Stimulated activated naive CD8-positive, alpha-beta T cell treated with anti-CD3 and anti-CD28 coated beads, Interleukin-15, amount 100 ng/mL, for 72 hours (primary cell): ENCODE measurements around the gene SOCS7.
A peak's percentile ranks its signal among the peaks of the same experiment; 100 is the strongest.

Source experiments
- ATAC-seq: fragments of 150-1000 bp; cut with Tn5 transposase; 2 replicates; pipeline ENCODE4 v1.10.0; 2021; ENCODE audit warnings: mild to moderate bottlenecking, moderate library complexity
- DNase-seq, 2 donors: peaks; one replicate each; pipeline ENCODE4 v3.0.0; 2021 to 2022
- H3K27ac Mint-ChIP-seq, 2 donors: one replicate each; pipeline ENCODE4 v1.8.0; 2022; ENCODE audit warnings: mild to moderate bottlenecking in 2 of 2, mixed read lengths in 2 of 2, moderate library complexity in 2 of 2
- H3K27me3 Mint-ChIP-seq: one replicate; pipeline ENCODE4 v1.8.0; 2022; ENCODE audit warnings: mixed read lengths
- H3K4me1 Mint-ChIP-seq: one replicate; pipeline ENCODE4 v1.8.0; 2022; ENCODE audit warnings: mild to moderate bottlenecking, mixed read lengths
- H3K4me3 Mint-ChIP-seq, 2 donors: one replicate each; pipeline ENCODE4 v1.8.0; 2022; ENCODE audit warnings: mild to moderate bottlenecking in 2 of 2, mixed read lengths in 2 of 2, moderate library complexity in 1 of 2
- H3K9me3 Mint-ChIP-seq, 2 donors: one replicate each; pipeline ENCODE4 v1.8.0; 2022; ENCODE audit warnings: mixed read lengths in 2 of 2

Gene SOCS7

DNA sequence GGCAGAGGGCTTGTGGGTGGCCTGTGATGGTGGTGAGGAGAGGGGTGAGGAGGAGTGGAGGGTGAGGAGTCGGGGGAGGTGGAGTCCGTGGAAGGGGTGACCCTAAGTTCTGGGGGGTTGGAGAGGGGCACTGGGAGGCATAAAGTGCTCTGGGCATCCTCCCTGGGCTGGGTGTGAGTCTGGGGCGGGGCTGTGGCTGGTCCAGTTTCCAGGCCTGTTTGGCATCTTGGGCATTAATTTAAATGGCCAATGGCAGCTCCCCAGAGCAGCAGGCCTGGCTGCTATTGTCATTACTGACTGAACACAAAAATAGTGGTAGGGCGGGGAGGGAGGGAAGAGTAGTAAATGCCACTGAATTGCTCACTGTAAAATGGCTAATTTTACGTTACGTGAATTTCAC lies 68.9 kb downstream of the SOCS7 start:
- peak overlapping the region in 1 of 2 donors; percentile 27 for H3K27ac Mint-ChIP-seq
- H3K27me3 Mint-ChIP-seq: peaks cover 100% of the 10 kb centered on the region
- no peak for DNase-seq
- no peak for ATAC-seq
- H3K4me1 Mint-ChIP-seq: peaks cover 61% of the 10 kb centered on the region
- H3K4me3 Mint-ChIP-seq: no peak overlapping the region
- no peaks in the 10 kb centered on the region for H3K9me3 Mint-ChIP-seq

DNA sequence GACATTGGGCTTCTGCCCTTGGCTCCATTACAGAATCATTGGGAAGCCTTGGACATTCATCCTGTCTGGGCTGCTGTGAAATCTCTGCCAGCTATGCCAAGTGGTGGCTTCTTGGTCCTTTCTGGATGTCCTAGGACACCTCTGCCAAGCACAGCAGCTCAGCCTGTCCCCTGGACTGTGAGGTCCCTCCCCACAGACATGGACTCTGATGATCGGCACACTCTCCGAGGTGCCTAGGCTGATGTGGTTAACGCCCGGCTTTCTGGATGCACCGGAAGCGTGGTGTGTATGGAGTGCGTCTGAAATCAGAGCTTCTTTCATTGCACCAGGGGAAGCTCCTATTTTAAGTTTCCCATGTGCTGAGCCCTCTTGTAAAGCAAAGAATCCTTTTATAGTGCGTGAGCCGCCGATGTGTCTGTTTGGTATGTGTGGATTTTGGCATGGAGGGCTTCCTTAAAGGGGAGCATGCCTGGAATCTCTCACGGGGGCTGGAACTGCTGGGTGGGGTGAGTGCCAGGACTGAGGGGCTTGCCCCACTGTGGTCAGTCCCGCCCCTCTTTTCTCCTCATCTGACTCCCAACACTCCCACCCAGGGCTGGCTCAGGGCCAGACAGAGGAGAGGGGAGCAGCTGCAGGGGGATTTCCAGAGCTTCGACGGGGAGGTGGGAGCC lies 69.7 kb downstream of the SOCS7 start:
- ATAC-seq (no peak), DNase-seq (no peak)
- peaks cover 55% of the 10 kb centered on the region for H3K4me1 Mint-ChIP-seq
- H3K4me3 Mint-ChIP-seq: no peak overlapping the region
- H3K9me3 Mint-ChIP-seq: no peaks in the 10 kb centered on the region
- H3K27ac Mint-ChIP-seq: no peak overlapping the region
- H3K27me3 Mint-ChIP-seq: peaks cover 98% of the 10 kb centered on the region

DNA sequence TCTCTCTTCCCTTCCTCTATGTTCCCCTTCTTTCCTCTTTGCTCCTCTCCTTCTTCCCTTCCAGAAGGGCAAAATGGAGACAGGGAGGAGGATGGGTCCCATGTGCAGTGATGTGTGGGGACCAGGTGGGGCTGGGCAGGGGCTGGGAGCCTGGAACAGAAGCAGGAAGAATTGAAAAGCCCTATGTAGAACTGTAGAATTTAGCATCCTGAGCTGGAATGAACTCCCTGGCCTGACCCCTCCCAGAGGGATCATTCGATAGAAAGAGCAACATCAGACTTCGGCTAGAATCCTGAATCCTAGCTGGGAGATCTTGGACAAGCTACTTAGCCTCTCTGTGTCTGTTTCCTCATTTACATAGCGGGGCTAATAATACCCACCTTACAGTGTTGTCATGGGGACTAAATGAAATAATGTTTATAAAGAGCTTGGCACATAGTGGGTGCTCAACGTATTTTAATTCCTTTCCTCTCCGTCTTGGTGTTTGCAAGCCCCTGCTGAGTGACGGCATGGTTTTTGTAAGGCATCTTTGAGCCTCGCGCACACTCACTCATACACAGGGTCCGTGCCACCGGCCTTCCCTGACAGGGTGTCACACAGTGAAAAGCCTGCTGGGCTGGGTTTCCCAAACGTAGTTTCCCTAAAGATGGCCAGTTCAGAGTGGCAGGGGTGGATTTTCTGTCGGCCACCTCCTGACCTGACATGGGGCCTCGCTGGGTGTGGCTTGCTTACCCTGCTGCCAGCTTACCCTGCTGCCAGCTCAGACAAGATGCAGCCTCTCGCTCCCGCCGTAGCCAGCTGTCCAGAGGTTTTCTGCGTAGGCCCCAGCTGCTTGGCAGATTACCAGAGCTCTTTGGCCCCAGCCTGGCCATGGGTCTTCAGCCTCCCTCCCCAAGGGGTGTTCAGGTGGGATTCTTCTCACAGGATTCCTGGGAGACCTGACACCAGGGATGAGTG lies 70.5 kb downstream of the SOCS7 start:
- DNase-seq (no peak), ATAC-seq (no peak)
- Mint-ChIP-seq H3K27ac (no peak overlapping the region), H3K9me3 (no peaks in the 10 kb centered on the region), H3K27me3 (peaks cover 94% of the 10 kb centered on the region), H3K4me1 (peaks cover 49% of the 10 kb centered on the region), H3K4me3 (no peak overlapping the region)

DNA sequence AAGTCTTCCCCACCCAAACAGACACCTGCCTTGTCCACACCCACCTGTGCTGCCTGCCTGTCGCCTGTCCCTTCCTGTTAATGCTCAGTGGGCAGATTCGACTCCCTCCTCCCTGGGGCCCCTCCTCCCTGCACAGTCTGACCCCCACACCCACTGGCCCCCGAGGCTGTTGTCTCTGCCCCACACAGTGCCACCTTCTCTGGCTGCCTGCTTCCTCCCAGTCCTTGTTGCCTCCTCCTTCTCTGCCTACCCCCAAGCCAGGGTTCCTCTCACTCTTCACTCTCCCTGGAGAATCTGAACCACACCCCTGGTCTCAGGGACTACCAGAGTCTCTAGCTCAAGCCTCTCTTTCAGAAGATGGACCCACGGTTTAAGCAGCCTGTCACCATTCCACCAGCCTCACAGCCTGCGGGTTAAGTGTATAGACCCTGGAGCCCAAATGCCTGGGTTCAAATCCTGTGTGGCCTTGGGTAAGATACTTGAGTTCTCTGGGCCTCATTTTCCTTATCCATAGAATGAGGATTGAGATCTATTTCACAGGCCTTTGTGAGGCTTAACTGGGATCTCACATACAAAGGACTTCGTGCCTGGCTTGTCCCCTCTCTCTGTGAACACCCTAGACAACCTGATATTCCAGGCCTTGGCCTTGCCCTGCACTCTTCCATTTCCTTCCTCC lies 72.8 kb downstream of the SOCS7 start:
- Mint-ChIP-seq H3K9me3 (no peaks in the 10 kb centered on the region), H3K4me1 (peaks cover 48% of the 10 kb centered on the region), H3K27ac (peak overlapping the region in 1 of 2 donors; percentile 74), H3K27me3 (peaks cover 84% of the 10 kb centered on the region), H3K4me3 (no peak overlapping the region)
- ATAC-seq (no peak), DNase-seq (no peak)

DNA sequence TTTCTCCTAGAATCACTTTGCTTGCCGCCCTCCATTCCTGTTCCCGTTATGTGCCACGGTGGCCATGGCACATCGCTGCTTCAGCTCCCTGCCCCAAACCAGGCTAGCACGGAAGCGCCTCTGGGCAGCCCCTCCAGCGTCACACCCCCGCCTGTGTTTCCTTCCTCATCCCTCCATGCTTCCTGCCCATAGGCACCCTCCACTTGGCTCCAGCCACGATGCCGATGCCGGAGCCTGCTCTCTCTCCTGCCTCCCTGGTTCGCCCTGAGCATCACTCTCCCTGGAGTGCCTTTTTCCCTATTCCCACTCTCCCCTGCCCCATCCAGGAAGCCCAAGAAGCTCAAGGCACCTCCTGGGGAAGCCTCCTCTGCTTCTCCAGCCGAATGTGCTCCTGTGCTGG lies 73.4 kb downstream of the SOCS7 start:
- ATAC-seq: no peak
- Mint-ChIP-seq H3K27me3 (peaks cover 84% of the 10 kb centered on the region), H3K27ac (no peak overlapping the region)

DNA sequence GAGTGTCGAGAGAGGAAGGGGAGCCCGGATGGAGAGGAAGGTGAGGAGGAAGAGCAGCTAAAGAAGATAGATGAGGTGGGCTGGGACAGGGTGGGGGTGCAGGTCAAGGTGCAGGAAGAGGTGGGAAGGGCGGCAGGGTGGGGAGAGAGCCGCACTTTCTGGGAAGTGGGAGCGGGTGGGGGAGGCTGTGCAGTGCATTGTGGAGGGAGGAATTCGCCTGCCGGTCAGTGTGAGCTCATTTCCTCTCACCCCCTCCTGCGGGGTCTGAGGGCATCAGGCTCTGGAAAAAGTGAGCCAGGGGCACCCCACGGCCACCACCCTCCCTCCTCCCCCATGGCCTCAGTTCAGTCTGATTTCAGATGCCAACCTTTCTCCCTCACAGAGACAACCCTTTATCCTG lies 74.1 kb downstream of the SOCS7 start:
- H3K4me1 Mint-ChIP-seq: peaks cover 47% of the 10 kb centered on the region
- no peak overlapping the region for H3K4me3 Mint-ChIP-seq
- no peak for ATAC-seq
- no peak for DNase-seq
- H3K27me3 Mint-ChIP-seq: peaks cover 84% of the 10 kb centered on the region
- no peak overlapping the region for H3K27ac Mint-ChIP-seq
- H3K9me3 Mint-ChIP-seq: no peaks in the 10 kb centered on the region

More for the DNA sequence above, 73.4 kb downstream of the SOCS7 start:
- H3K4me1 Mint-ChIP-seq: peaks cover 47% of the 10 kb centered on the region
- no peak overlapping the region for H3K4me3 Mint-ChIP-seq
- no peak for DNase-seq
- no peaks in the 10 kb centered on the region for H3K9me3 Mint-ChIP-seq

DNA sequence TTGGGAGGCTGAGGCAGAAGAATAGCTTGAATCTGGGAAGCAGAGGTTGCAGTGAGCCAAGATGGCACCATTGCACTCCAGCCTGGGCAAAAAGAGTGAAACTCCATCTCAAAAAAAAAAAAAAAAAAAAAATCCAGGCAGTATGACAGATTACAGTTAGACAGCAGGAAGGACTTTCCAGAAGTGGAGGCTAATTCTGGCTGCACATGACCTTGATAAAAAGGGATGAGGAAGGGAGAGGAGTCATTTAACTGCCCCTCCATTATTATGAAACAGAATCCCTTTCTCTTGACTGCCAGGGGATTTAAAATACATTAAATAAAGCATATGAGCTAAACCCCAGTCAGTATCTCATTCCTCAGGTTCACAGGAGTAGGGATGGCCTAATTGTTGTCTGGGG lies 74.8 kb downstream of the SOCS7 start:
- Mint-ChIP-seq H3K27me3 (peaks cover 84% of the 10 kb centered on the region), H3K27ac (no peak overlapping the region), H3K9me3 (no peaks in the 10 kb centered on the region), H3K4me3 (no peak overlapping the region), H3K4me1 (peaks cover 45% of the 10 kb centered on the region)
- DNase-seq (no peak), ATAC-seq (no peak)

DNA sequence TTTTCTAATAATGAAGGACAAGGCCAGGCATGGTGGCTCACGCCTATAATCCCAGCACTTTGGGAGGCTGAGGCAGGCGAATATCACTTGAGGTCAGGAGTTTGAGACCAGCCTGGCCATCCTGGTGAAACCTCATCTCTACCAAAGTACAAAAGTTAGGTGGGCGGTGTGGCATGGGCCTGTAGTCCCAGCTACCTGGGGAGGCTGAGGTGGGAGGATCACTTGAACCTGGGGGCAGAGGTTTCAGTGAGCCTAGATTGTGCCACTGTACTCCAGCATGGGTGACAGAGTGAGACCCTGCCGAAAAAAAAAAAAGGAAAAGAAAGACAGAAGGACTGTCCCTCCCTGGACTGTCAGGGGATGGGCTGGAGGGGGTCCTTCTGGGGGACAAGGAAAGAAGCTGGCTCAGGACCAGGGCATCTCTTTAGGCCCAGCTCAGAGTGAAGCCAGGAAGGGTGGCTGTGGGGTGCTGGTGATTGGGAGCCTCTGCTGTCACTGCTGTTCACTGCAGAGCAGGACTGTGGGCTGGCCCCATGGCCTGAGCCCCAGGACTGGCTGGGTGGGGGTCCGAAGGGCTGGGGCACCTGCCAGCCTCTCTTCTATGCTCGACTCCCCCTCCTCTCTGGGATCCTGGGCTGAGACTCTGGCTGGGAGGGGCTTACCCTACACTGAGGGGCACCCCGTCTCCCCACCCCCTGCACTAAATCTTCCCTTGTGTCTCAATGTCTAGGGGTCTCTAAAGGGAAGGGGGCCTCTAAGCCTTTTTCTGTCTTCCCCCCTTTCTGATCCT lies 75.7 kb downstream of the SOCS7 start:
- no peak for DNase-seq
- H3K4me3 Mint-ChIP-seq: peak overlapping the region; percentile 73 to 77
- H3K9me3 Mint-ChIP-seq: no peaks in the 10 kb centered on the region
- peak overlapping the region in 1 of 2 donors; percentile 41 for H3K27ac Mint-ChIP-seq
- ATAC-seq: peak; percentile 1
- H3K27me3 Mint-ChIP-seq: peaks cover 74% of the 10 kb centered on the region
- peaks cover 42% of the 10 kb centered on the region for H3K4me1 Mint-ChIP-seq

DNA sequence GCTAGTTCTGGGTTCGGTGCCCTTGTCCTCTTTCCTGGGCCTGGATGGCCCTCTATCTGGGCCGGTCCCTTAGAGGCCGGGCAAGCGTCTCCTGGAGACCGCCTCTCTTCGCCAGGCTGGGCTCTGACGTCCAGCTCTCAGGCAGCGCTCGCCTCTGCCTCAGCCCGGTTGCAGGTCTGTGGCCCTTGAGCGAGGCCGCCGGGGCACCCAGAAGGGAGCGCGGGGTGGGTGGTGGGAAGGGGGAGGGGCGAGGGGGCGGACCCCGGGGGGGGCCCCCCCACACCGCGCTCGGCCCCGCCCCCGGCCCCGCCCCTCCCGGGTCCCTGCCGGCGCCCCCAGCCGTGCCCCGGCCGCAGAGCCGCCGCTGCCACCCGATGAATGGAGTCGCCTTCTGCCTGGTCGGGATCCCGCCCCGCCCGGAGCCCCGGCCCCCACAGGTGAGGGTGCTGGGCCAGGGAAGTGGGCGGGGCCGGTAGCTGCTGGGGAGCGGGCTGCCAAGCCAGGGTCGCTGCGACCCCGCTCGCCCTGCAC lies 76.5 kb downstream of the SOCS7 start, which contains the start of gene ARHGAP23:
TSS of gene ARHGAP23 (plus strand) at position 353 of the 531 bp plus-strand sequence. CDS start at position 375, 22 bp downstream.
- Mint-ChIP-seq H3K4me1 (peaks cover 42% of the 10 kb centered on the region), H3K27ac (peak within 1 kb of the TSS in 1 of 2 donors; percentile 41), H3K9me3 (no peaks in the 10 kb centered on the region), H3K27me3 (peaks cover 66% of the 10 kb centered on the region), H3K4me3 (peak within 1 kb of the TSS; percentile 73 to 77)
- DNase-seq (peak; percentile 32 to 37), ATAC-seq (peak; percentile 59)

DNA sequence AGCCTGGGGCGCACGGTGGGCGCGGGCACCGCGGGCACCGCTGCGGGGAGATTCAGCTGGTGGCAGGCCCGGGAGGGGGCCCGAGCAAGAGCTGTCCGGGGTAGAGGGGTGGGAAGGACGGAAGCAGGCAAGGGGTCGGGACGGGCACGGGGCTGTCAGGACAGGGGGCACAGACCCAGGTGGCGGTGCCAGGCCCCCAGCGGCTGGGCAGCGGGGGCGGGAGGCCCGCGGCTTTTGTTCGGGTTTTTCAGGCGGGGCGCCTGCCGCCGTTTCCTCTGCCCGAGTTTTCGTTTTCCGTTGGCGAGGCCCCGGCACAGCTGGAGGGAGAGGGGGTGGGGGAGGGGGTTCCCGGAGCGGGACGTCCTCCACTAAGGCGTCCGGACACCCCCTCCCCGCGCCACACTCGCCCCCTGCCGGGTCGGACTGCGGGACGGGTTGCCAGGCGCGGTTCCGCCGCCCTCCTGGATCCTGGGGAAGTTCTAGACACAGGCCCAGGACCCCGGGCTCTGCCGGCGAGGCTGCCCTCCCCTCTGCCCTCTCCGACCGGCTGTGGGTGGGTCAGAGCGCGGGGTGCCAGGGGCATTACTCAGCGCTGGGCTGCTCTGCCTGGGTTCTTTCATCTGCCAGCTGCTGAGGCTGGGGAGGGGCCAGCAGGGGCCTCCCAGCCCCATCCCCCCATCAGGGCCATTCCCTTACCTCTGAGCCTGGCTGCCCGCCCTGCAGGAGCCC lies 77.2 kb downstream of the SOCS7 start:
- no peaks in the 10 kb centered on the region for H3K9me3 Mint-ChIP-seq
- H3K27ac Mint-ChIP-seq: no peak overlapping the region
- peak overlapping the region; percentile 19 to 59 for H3K4me3 Mint-ChIP-seq
- H3K27me3 Mint-ChIP-seq: peaks cover 60% of the 10 kb centered on the region
- ATAC-seq (peak; percentile 61), DNase-seq (no peak)
- peaks cover 37% of the 10 kb centered on the region for H3K4me1 Mint-ChIP-seq

DNA sequence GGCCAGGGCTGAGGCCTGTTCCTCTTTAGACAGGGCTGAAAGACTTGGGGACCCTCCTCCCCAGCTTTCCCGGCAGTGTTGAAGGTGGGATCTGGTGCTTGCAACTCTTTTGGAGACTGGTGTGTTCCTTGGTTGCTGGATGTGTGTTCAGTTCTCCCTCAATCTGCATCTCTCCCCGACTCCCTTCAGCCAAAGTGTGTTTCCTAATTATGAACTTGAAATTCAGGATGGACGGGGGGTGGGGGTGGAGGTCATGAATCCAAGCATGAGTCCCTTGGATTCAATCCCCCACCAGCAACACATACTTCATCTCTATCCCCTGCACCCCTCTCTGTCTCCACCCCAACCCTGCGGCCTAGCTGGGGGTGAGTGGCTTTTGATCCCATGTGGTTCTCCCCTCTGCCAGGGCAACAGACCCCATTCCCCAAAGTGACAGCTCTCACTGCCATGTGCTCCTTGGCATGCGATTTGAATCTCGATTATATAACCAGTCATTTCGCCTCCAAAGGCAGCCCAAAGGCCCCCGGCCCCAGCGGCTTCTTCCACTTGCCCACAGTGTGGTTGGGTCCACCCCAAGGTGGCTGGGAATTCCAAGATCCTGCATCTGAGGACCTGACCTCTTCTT lies 77.9 kb downstream of the SOCS7 start:
- ATAC-seq (no peak), DNase-seq (no peak)
- no peaks in the 10 kb centered on the region for H3K9me3 Mint-ChIP-seq
- peaks cover 30% of the 10 kb centered on the region for H3K4me1 Mint-ChIP-seq
- H3K4me3 Mint-ChIP-seq: peak overlapping the region; percentile 49 to 59
- H3K27me3 Mint-ChIP-seq: peaks cover 52% of the 10 kb centered on the region
- H3K27ac Mint-ChIP-seq: peak overlapping the region in 1 of 2 donors; percentile 22

DNA sequence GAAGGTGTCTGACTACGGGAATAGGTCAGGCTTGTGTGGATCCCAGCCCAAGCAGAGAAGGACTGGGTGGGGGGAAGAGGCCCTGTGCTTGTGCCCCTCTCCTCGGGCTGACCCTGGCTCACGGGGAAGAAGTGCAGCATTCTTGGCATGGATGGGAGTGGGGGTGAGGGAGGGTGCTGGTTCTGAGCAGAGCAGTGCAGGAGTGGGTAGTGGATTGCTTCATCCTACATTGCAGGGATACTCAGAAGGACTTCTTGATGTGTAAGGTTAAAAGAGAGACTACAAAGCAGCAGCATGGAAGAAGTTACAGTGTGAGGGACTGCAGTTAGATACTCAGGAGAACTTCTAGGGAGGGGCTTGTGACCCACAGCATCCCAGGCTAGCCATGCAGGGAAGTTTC lies 78.7 kb downstream of the SOCS7 start:
- no peak for DNase-seq
- no peak for ATAC-seq
- no peak overlapping the region for H3K4me3 Mint-ChIP-seq
- H3K27me3 Mint-ChIP-seq: peaks cover 45% of the 10 kb centered on the region
- H3K9me3 Mint-ChIP-seq: no peaks in the 10 kb centered on the region
- H3K4me1 Mint-ChIP-seq: peaks cover 24% of the 10 kb centered on the region
- H3K27ac Mint-ChIP-seq: no peak overlapping the region

DNA sequence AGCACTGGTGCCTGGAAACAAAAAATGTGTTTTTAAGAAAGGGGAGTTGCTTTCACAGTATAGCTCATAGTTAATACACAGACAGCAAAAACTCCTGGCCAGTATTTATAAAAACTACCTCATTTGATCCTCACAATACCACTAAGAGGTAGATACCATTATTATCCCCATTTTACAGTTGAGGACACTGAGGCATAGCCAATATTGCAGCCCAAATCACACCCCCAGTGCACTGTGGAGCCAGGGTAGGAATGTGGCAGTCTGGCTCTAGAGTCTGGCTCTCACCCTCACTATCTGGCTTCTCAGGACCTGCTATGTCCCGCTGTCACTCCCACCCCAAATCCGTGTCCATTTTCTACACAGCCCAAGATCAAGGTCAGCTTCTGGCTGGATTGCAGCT lies 79.2 kb downstream of the SOCS7 start:
- DNase-seq: no peak
- Mint-ChIP-seq H3K9me3 (no peaks in the 10 kb centered on the region), H3K4me3 (no peak overlapping the region), H3K4me1 (peaks cover 20% of the 10 kb centered on the region), H3K27ac (no peak overlapping the region), H3K27me3 (peaks cover 40% of the 10 kb centered on the region)
- no peak for ATAC-seq
